ENCODE measurements around the gene BAIAP3.
A peak's percentile ranks its signal among the peaks of the same experiment; 100 is the strongest.

The BAIAP3 gene

DNA sequence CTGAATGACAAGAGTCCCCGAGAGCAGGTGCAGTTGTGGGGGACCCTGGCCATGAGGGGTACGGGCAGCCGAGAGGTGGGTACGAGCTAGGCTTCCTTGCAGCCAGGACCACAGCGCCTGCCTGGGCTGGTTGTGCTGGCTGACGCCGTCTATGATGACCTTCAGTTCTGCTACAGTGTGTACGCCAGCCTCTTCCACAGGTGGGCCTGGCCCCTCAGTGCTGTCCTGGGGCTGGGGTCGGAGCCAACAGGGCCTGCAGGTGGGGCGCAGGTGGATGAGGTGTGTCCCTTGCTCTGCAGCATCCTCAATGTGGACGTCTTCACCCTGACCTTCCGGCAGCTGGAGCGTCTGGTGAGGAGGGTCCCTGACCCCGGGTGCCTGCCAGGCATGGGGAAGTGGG is 11.1 kb downstream of the BAIAP3 start:
- DNase-seq (ENCODE audit: low read depth in 1 of 2, low spot score in 1 of 2): no peak

DNA sequence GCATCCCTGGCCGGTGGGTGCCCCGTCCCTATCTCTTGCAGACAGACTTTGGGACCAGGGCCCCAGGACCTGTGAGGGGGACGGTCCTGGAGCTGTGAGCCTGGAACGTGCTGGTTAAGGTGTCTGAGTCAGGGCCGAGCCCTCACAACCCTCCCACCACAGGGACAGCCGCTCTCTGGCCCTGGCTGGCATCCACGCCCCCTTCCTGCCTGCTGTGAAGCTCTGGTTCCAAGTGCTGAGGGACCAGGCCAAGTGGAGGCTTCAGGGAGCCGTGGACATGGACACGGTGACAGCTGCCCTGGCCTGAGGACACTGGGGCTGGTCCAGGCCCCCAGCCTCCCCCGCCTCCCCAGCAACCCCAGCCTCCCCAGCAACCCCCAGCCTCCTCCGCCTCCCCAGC is 11.6 kb downstream of the BAIAP3 start:
- DNase-seq (ENCODE audit: low read depth in 1 of 2, low spot score in 1 of 2): no peak

DNA sequence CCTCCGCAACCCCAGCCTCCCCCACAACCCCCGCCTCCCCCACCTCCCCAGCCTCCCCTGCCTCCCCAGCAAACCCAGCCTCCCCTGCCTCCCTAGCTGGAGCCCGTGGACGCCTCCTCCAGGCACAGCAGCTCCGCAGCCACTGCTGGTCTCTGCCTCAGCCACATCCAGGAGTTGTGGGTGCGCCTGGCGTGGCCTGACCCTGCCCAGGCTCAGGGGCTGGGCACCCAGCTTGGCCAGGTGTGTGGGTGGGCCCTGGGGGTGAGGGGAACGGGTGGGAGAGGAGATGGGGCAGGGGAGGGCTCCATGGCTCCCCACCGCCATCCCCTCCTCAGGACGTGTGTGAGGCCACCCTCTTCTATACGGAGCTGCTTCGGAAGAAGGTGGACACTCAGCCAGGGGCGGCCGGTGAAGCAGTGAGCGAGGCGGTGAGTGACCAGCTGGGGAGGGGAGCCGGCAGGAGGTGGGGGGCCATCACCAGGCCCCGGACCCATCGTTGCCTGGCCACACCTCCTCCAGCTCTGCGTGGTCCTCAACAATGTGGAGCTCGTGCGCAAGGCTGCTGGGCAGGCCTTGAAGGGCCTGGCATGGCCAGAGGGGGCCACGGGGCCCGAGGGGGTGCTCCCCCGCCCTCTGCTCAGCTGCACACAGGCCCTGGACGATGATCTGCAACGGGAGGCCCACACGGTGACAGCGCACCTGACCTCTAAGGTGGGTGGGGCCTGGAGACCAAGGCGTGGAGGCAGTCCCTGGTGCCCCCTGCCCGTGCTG is 12.4 kb downstream of the BAIAP3 start:
- no peak for DNase-seq (ENCODE audit: low read depth in 1 of 2, low spot score in 1 of 2)

DNA sequence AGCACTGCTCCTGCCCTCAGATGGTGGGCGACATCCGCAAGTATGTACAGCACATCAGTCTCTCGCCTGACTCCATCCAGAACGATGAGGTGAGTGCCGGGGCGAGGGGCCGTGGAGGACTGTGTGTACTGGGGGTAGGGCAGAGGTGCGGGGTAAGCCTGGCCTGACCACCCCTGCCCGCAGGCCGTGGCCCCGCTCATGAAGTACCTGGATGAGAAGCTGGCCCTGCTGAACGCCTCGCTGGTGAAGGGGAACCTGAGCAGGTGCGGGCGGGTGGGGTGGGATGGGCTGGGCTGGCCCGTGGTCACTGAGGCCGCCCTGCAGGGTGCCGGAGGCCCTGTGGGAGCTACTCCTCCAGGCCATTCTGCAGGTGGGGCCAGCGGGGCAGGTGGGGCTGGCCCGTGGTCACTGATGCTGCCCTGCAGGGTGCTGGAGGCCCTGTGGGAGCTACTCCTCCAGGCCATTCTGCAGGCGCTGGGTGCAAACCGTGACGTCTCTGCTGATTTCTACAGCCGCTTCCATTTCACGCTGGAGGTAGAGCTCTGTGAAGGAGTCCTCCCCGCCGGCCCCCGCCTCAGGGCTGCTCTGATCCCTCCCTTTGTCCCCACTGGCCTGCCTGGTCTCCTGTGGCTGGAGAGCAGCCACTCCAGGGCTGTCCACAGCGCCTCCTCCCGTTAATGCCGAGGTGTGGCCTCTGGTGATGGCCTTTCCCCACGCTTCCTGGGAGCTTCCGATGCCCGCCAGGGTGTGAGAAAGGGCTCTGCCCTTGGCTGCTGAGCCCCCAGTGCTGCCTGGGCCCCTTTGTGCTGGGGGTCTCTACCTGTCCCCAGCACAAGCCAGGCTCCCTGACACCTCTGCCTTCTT is 13.2 kb downstream of the BAIAP3 start:
- no peak for DNase-seq (ENCODE audit: low read depth in 1 of 2, low spot score in 1 of 2)

DNA sequence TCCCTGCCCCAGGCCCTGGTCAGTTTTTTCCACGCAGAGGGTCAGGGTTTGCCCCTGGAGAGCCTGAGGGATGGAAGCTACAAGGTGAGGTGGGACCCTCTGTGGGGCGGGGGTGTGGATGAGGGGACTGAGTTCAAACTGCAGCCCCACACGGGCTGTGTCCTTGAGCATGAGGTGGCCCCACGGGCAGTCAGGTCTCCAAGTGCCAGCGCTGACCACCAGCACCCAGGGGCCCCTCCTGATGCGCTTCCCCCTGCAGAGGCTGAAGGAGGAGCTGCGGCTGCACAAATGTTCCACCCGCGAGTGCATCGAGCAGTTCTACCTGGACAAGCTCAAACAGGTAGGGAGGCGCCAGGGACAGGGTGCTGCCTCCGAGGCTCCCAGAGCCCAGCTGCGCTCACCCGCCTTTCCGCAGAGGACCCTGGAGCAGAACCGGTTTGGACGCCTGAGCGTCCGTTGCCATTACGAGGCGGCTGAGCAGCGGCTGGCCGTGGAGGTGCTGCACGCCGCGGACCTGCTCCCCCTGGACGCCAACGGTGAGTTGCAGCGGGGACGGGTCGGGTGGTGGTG is 13.9 kb downstream of the BAIAP3 start:
- no peak for DNase-seq (ENCODE audit: low read depth in 1 of 2, low spot score in 1 of 2)

DNA sequence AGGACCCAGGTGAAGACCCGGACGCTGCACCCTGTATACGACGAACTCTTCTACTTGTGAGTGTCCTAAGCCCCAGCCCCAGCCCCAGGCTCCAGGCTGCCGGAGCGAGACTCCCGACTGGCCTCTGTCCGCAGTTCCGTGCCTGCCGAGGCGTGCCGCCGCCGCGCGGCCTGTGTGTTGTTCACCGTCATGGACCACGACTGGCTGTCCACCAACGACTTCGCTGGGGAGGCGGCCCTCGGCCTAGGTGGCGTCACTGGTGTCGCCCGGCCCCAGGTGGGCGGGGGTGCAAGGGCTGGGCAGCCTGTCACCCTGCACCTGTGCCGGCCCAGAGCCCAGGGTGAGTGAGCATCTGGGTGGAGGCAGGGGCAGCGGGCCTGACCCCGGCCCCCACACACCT is 14.5 kb downstream of the BAIAP3 start:
- DNase-seq (ENCODE audit: low read depth in 1 of 2, low spot score in 1 of 2): no peak

DNA sequence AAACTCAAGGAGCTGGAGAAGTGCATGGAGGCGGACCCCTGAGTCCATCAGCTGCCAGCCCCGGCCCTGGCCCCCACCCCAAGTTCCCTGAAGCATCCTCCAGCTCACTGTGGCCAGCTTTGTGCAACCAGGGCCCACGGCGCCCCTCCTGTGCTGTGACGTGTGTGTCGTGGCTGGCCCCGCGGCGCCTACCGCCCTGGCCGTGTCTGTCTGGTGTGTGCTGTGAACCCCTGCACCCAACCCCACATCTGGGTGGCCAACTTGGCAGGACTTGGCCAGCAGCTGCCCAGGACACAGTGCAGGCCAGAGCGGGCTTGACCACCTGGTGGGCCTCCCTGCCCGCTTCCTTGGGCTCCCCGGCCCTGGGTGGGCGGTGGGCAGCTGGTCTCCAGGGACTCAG is 15.0 kb downstream of the BAIAP3 start:
- no peak for DNase-seq (ENCODE audit: low read depth in 1 of 2, low spot score in 1 of 2)

DNA sequence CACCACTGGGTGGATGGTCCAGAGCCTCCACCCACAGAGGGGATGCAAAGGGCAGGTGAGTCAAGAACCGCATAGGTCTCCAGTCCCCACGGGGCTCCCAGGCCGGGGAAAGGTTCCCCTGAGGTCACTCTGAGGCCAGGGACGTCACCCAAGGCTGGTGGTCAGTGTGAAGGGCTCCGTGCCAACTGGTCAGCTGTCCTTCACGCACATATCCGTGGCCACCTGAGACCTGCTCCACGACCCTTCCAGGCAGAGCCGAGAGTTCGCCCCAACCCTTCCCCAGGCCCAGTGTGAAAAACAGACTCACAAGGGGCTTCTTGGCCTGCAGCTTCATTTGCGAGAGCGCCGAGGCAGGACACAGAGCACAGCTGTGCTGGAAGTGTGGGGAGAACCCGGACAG is 15.5 kb downstream of the BAIAP3 start:
- DNase-seq (ENCODE audit: low read depth in 1 of 2, low spot score in 1 of 2): no peak

DNA sequence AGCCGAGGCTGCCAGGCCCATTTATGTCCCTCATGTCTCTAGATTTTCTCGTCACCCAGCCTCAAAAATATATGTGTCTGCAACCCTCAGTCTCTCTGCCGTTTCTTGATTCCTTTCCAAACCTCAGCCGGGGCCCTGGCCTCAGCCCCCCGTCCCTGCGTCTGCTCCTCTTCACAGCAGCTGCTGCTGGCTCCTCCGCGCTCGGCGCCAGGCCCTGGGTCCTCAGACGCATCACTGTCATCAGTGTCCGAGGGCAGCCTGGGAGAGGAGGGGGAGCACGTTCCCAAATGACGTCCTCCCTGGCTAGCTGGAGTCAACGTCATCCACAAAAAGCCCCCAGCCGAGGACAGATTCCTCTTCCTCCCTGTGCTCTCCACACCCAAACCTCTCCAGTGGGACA is 15.9 kb downstream of the BAIAP3 start:
- DNase-seq (ENCODE audit: low read depth in 1 of 2, low spot score in 1 of 2): no peak

DNA sequence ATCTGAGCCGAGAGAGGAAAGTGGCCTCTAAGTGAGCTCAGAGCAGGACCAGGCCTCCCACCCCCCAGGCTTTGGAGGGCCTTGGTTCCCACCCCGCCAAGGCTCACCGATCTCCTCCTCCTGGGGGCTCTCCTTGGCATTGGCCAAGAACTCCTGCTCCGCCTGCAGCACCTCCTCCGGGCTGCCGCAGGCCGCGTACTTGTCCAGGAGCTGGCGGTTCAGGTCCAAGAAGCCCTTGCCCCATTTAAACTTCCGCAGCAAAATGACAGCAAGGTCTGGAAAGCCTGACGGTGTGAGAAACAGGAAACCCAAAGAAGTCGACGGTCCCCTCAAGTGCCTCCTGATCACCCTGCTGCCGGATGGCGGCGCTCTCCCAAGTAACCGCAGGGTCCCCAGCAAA is 16.5 kb downstream of the BAIAP3 start:
- DNase-seq (ENCODE audit: low read depth in 1 of 2, low spot score in 1 of 2): no peak

DNA sequence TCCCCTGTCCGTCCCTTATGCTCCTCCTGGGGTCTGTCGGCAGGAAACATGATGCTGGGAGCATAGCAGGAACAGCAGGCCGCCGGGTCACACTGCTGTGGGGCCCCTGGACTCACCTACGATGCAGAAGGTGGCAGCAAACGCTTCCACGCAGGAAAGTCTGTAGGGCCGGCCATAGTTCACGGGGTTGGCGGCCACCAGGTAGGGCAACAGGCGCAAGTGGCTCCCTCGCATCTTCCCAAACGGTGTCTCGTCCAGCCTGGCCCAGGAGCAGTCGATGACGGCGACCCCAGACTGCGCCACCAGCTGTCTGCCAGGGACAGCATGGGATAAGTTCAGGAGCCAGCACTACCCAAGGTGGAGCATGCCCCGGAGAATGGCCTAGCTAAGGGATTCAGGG is 17.2 kb downstream of the BAIAP3 start:
- no peak for DNase-seq (ENCODE audit: low read depth in 1 of 2, low spot score in 1 of 2)

DNA sequence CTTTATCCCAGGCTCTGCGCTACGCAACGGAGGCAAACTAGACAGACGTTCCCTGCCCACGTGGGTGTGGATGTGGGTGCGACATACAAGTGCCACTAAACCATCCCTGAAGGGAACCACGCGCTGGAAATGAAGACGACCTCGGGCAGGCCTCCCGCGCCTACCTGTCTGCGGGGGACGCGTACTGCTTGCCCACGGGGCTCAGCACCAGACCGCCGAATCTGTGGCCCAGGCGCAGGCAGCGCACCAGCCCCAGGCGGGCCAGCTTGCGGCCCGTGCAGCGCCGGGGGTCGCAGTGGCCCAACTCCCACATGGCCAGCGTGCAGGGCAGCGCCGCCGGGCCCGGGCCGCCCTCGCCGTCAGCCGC is 17.8 kb downstream of the BAIAP3 start:
- DNase-seq (ENCODE audit: low read depth in 1 of 2, low spot score in 1 of 2): no peak

DNA sequence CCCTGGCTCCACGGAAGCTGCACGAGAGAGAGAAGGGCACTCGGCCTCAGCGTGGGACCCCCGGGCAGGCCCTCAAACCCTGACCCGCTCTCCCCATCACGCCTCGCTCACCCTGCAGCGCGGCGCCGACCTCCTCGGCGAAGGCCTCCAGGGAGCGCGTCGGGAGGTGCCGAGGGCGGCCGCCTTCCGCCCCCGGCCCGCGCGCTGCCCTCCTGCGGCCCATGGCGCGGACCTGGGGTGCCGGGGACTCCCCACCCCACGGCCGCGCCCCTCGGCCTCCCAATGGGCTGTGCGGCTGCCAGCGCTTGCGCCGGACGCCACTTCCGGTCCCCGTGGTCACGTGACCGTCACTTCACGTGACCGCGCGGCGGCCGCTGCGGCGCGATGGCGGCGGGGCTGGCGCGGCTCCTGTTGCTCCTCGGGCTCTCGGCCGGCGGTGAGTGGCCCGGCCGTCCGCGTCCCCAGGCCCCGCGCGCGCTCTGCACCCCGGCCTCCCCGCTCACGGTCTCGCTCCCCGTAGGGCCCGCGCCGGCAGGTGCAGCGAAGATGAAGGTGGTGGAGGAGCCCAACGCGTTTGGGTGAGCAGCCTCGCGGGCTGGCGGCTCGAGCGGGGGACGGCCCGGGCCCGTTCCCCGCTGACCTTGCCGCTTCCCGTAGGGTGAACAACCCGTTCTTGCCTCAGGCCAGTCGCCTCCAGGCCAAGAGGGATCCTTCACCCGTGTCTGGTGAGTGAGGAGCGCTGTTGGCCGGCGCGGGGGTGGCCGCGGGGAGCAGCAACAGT is 18.3 kb downstream of the BAIAP3 start, which contains the start of the genes GNPTG and TSR3:
Gene GNPTG, plus strand, starts transcription at position 350 of the 781 bp plus-strand sequence. Its CDS starts 35 bp downstream, at position 385.
Gene TSR3, minus strand, starts transcription at position 297 of the 781 bp plus-strand sequence. Its CDS starts 74 bp downstream, at position 223.
- DNase-seq (ENCODE audit: low read depth in 1 of 2, low spot score in 1 of 2): peak; percentile 61 to 78

DNA sequence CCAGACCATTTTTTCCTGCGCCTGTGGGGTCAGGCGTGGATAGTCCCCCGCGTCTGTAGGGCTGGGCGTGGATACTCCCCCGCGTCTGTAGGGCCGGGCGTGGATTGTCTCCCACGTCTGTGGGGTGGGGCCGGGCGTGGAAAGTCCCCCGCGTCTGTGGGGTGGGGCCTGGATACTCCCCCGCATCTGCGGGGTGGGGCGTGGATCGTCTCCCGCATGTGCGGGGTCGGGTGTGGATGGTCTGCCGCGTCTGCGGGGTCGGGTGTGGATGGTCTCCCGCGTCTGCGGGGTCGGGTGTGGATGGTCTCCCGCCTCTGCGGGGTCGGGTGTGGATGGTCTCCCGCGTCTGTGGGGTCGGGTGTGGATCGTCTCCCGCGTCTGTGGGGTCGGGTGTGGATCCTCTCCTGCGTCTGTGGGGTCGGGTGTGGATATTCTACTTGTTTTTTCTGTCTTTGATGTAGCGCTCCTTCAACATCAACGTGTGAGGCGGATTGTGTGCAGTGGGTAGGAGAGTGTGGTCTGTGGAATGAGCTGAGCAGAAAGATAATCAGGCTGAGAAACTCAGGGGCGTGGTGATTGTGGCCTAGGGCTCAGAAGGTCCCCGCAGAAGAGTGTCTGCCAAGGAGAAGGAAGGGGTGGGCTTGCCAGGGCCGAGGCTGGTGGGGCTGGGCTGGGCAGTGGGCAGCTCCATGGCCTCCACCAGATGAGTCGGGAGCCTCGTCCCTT is 21.5 kb downstream of the BAIAP3 start:
- DNase-seq (ENCODE audit: low read depth in 1 of 2, low spot score in 1 of 2): no peak

DNA sequence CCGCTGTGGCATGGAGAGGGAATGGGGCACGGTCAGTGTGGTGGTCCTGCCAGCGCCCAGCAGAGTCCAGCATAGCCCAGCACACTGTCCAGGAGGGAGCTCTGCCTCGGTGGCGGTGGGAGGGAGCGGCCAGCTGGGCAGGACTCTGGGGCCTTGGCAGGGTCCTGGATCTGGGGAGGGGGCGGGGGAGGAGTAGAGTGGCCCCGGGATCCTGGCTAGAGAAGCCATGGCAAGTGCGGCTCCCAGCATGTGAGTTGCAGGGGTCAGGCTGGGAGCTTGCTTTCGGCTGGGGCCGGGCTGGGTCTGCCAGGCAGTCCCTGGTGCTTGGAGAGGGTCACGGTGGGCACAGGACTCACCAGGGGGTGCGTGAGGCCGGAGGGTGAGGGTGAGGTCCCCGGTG is 22.1 kb downstream of the BAIAP3 start:
- DNase-seq (ENCODE audit: low read depth in 1 of 2, low spot score in 1 of 2): no peak

DNA sequence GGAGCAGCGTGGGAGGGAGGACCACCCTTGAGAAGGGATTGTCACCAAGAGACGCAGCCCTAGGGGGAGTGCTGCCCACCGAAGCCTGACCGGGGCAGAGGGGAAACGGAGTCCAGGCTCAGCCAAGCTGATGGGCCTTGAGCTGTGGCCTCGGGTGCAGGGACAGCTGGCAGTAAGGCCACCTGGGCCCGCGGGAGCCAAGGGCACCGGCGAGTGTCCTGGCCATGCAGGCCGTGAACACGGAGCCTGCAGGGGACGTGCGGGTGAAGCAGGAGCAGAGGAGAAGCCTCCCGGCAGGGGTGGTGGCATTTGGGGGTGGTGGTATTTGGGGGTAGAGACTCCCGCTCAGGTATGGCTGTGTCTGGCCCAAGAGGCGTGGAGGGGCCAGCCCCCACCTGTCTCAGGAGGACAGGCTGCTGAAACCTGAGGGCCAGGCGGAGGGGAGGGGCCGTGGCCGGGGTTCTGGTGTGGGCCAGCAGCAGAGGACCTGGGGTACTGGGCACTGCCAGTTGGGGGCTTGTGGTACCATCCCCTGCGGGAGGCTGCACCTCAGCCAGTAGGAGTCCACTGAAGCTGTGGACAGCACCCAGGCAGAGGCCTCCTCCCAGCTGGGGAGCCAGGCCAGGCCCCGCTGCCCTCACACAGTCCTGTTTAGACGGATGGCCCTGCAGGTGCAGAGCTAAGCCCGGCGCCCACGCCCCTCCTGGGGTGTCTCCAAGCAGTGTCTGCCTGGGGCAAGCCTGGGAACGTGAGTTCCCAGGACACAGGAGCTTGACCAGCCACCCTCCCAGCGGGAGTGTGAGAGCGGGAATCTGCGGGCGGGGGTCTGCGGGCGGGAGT is 22.8 kb downstream of the BAIAP3 start:
- no peak for DNase-seq (ENCODE audit: low read depth in 1 of 2, low spot score in 1 of 2)

DNA sequence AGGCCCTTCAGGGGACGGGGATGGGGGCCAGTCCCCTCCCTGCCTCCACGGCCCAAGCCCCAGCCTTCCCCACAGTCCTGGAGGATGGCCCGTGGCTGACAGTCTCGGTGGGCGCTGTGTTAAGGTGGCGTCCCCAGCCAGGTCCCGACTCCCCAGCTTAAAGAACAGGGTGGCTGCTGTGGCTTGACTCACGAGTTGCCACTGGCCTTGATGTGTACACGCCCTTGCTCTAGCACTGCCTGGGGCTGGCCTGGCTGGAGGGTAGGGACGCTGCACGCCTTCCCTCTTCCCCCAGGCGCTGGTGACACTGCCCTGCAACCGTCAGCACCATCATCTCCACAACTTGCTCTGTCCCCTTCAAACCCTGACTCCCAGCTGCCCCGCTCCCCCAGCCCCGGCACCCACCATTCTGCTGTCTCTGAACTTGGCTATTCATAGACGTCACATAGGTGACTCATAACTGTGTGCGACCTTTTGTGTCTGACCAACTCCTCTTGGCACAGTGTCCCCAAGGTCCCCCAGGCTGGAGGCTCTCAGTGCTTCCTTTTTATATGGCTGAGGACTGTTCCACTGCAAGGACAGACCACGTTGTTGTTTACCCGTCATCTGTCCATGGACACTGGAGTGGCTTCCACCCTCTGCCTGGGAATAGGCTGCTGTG is 24.6 kb downstream of the BAIAP3 start:
- no peak for DNase-seq (ENCODE audit: low read depth in 1 of 2, low spot score in 1 of 2)

DNA sequence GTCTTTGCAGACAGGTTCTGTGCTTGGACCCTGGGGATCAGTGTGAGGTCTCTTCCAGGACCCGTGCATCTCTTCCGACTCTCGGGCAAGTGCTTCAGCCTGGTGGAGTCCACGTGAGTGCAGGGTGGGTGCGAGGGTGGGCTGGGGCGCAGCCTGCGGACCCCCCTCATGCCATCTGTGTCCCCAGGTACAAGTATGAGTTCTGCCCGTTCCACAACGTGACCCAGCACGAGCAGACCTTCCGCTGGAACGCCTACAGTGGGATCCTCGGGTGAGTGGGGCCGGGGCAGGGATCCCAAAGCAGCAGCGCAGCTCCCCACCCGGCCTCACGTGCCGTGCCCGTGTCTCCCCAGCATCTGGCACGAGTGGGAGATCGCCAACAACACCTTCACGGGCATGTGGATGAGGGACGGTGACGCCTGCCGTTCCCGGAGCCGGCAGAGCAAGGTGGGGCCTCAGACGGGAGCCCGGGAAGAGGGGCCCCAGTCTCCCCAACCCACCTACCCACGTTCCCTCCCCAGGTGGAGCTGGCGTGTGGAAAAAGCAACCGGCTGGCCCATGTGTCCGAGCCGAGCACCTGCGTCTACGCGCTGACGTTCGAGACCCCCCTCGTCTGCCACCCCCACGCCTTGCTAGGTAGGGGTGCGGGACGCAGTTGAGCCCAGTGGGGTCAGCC is 28.4 kb downstream of the BAIAP3 start:
- DNase-seq (ENCODE audit: low read depth in 1 of 2, low spot score in 1 of 2): no peak

DNA sequence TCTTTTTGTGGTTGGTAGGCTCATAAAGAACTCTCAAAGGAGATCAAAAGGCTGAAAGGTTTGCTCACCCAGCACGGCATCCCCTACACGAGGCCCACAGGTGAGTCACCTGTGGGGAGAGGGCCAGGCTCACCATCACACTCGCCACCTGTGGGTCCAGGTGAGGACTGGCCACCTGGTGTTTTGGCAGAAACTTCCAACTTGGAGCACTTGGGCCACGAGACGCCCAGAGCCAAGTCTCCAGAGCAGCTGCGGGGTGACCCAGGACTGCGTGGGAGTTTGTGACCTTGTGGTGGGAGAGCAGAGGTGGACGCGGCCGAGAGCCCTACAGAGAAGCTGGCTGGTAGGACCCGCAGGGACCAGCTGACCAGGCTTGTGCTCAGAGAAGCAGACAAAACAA is 29.4 kb downstream of the BAIAP3 start:
- DNase-seq (ENCODE audit: low read depth in 1 of 2, low spot score in 1 of 2): no peak
